GM12878 (cell line): ENCODE data around the gene IVL. TPM values are rescaled to one million over a fixed set of nuclear protein-coding genes. Genes with fewer than 3 reads are reported as not detected.

Experiments
- ATAC-seq: fragments of 200-7000 bp; cut with Tn5 transposase; 3 replicates; pipeline ENCODE4 v1.9.1; 2020; ENCODE audit warnings: mild to moderate bottlenecking, moderate library complexity
- BruUV-seq: library from RNA; stranded (reverse); fragments of 400-500 nt; replicated peaks from 2 replicates; lab custom pipeline; 2021; lab: Mats Ljungman, UMichigan
- CTCF ChIA-PET: fragments of 300-600 bp; sonication (Branson Sonifier 250); formaldehyde crosslinking; extraction: SDS; loops from one replicate; lab custom pipeline; 2021; ENCODE audit warnings: inconsistent platforms; lab: Yijun Ruan, JAX
- POLR2A ChIA-PET: fragments of 350-600 bp; formaldehyde crosslinking; extraction: SDS; loops from one replicate; lab custom pipeline; 2021; ENCODE audit warnings: inconsistent platforms; lab: Charles Lee
- RAD21 ChIA-PET: fragments of 300-600 bp; sonication (Branson Sonifier 250); formaldehyde crosslinking; loops from one replicate; lab custom pipeline; 2023; ENCODE audit warnings: antibody characterized with exemption; ENCODE audit not compliant: unreplicated experiment; lab: Charles Lee
- SMC1A ChIA-PET: fragments of 300-600 bp; sonication (Branson Sonifier 250); formaldehyde crosslinking; loops from one replicate; lab custom pipeline; 2023; ENCODE audit not compliant: unreplicated experiment, uncharacterized antibody; lab: Charles Lee
- DNase-seq: peaks from one replicate; pipeline ENCODE4 v3.0.0-alpha.2; 2011; ENCODE audit warnings: low read depth, low spot score
- FAIRE-seq: peaks from 3 replicates; lab custom pipeline; 2011; peaks lifted over from hg19 to GRCh38; lab: Jason Lieb, UNC
- H2AFZ ChIP-seq: 2 replicates; pipeline ENCODE4 v1.6.0; 2011; ENCODE audit warnings: low read depth, low read length, control low read depth; ENCODE audit not compliant: control insufficient read depth
- H3K27ac ChIP-seq: 2 replicates; pipeline ENCODE4 v1.5.1; 2011; ENCODE audit warnings: control low read depth; ENCODE audit not compliant: control insufficient read depth, insufficient read depth
- H3K27me3 ChIP-seq, 2 experiments: replicated peaks in 1 of 2; 2 replicates each; pipeline versions ENCODE4 v1.6.0 to v1.6.1; 2011; ENCODE audit warnings: low read length in 1 of 2; ENCODE audit not compliant: control insufficient read depth in 2 of 2, insufficient read depth in 2 of 2
- H3K36me3 ChIP-seq, 2 experiments: 2 replicates each; pipeline ENCODE4 v1.5.1; 2011; ENCODE audit warnings: low read length in 1 of 2; ENCODE audit not compliant: control insufficient read depth in 2 of 2, insufficient read depth in 2 of 2
- H3K4me1 ChIP-seq: 2 replicates; pipeline ENCODE4 v1.6.1; 2011; ENCODE audit warnings: mild to moderate bottlenecking, low read length, moderate library complexity, mixed read lengths; ENCODE audit not compliant: control insufficient read depth, insufficient read depth
- H3K4me2 ChIP-seq: 2 replicates; pipeline ENCODE4 v1.6.0; 2011; ENCODE audit warnings: control low read depth; ENCODE audit not compliant: control insufficient read depth, insufficient read depth
- H3K4me3 ChIP-seq: fragments of 200-600 bp; sonication (generic); 2 replicates; pipeline ENCODE4 v1.5.1; 2016
- H3K79me2 ChIP-seq: 2 replicates; pipeline ENCODE4 v1.6.0; 2011; ENCODE audit warnings: low read length; ENCODE audit not compliant: control insufficient read depth, insufficient read depth
- H3K9ac ChIP-seq: 2 replicates; pipeline ENCODE4 v1.8.0; 2011; ENCODE audit warnings: low read length, control low read depth, mixed read lengths; ENCODE audit not compliant: control insufficient read depth, insufficient read depth
- H3K9me3 ChIP-seq: replicated peaks from 3 replicates; pipeline ENCODE4 v1.5.1; 2011; ENCODE audit warnings: mild to moderate bottlenecking, low read length; ENCODE audit not compliant: control insufficient read depth, insufficient read depth
- H4K20me1 ChIP-seq: 2 replicates; pipeline ENCODE4 v1.6.0; 2011; ENCODE audit not compliant: control insufficient read depth, insufficient read depth
- EED ChIP-seq: sonication (generic); IDR thresholded peaks from 2 replicates; pipeline ENCODE4 v1.6.1; 2016; ENCODE audit warnings: antibody characterized with exemption, low read depth
- EP300 ChIP-seq, 2 experiments: fragments of 150-350 bp in 1 of 2; IDR thresholded peaks; 2 replicates each; pipeline ENCODE4 v1.6.1; 2011 to 2012; ENCODE audit warnings: low read depth in 2 of 2, low read length in 2 of 2, borderline replicate concordance in 1 of 2, improper control_type of control experiment in 1 of 2, inconsistent platforms in 1 of 2; ENCODE audit not compliant: control insufficient read depth in 1 of 2
- HSF1 ChIP-seq: fragments of 150-350 bp; IDR thresholded peaks from 2 replicates; pipeline ENCODE4 v1.6.1; 2014; ENCODE audit warnings: mild to moderate bottlenecking, low read depth, low read length
- MAX ChIP-seq: IDR thresholded peaks from 2 replicates; pipeline ENCODE4 v1.6.1; 2012; ENCODE audit warnings: low read depth, low read length, improper control_type of control experiment
- MTA3 ChIP-seq: IDR thresholded peaks from 2 replicates; pipeline ENCODE4 v1.6.1; 2012; ENCODE audit warnings: low read length, inconsistent platforms, borderline replicate concordance
- NFYA ChIP-seq: IDR thresholded peaks from 2 replicates; pipeline ENCODE4 v1.6.1; 2011; ENCODE audit warnings: low read depth, mild to moderate bottlenecking, low read length, improper control_type of control experiment, borderline replicate concordance
- NFYB ChIP-seq: IDR thresholded peaks from 2 replicates; pipeline ENCODE4 v1.6.1; 2011; ENCODE audit warnings: low read depth, mild to moderate bottlenecking, low read length, improper control_type of control experiment, moderate library complexity; ENCODE audit not compliant: insufficient read depth
- RBBP5 ChIP-seq: fragments of 200-600 bp; sonication (generic); conservative IDR thresholded peaks from 2 replicates; pipeline ENCODE4 v1.6.1; 2016
- SMC3 ChIP-seq: IDR thresholded peaks from 2 replicates; pipeline ENCODE4 v1.6.1; 2011; ENCODE audit warnings: low read length, improper control_type of control experiment, borderline replicate concordance
- SREBF2 ChIP-seq: IDR thresholded peaks from 2 replicates; pipeline ENCODE4 v1.6.1; 2012; ENCODE audit warnings: mild to moderate bottlenecking, low read length
- TCF7 ChIP-seq: IDR thresholded peaks from 2 replicates; pipeline ENCODE4 v1.6.1; 2014; ENCODE audit warnings: antibody characterized with exemption, borderline replicate concordance
- ZNF207 ChIP-seq: fragments of 450-650 bp; IDR thresholded peaks from 2 replicates; pipeline ENCODE4 v1.6.1; 2014; ENCODE audit warnings: antibody characterized with exemption, mild to moderate bottlenecking, borderline replicate concordance
- ZZZ3 ChIP-seq: IDR thresholded peaks from 2 replicates; pipeline ENCODE4 v1.6.1; 2011; ENCODE audit warnings: low read depth; ENCODE audit not compliant: control insufficient read depth, insufficient read length
- WGBS: methylation state at CpG from one replicate; pipeline ENCODE4 v1.1.6; 2016; ENCODE audit warnings: low lambda C conversion rate; ENCODE audit not compliant: insufficient replicate concordance, insufficient coverage; ENCODE audit errors: missing lambda C conversion rate; 5-methylcytosine and 5-hydroxymethylcytosine counted together
- in situ Hi-C: fragments of 300-500 bp; cut with MboI; formaldehyde crosslinking; loops from 9 replicates; pipeline ENCODE4 v1.14.3; 2018; ENCODE audit warnings: mixed read lengths
- intact Hi-C: fragments of 100-400 bp; cut with micrococcal nuclease; formaldehyde crosslinking; loops from one replicate; pipeline ENCODE4 v1.14.2; 2022; ENCODE audit not compliant: unreplicated experiment
- polyA plus RNA-seq, 11 experiments: library from polyadenylated mRNA; depleted of rRNA in 4 of 11; unstranded in 6 of 11; stranded (reverse) in 5 of 11; fragments of >200 nt; fragmentation: Nextera tagmentation in 4 of 11; fragmentation: Illumina TruSeq in 1 of 11; extraction: Ambion mirVana in 4 of 11; extraction: Trizol in 1 of 11; gene quantifications; 1 replicate in 1 of 11; 2 replicates in 10 of 11; pipeline versions ENCODE4 v1.2.1 to v1.2.3, GENCODE V29; 2011 to 2016; ENCODE audit warnings: inconsistent platforms in 2 of 11, missing spikeins in 2 of 11, low read depth in 1 of 11
- total RNA-seq, 4 experiments: library from RNA; depleted of rRNA in 3 of 4; stranded (reverse); fragments of >200 nt in 3 of 4; fragmentation: Illumina TruSeq in 1 of 4; extraction: Trizol in 1 of 4; gene quantifications; 2 replicates each; pipeline versions ENCODE4 v1.2.1 to v1.2.3, GENCODE V29; 2013 to 2021
- TF ChIP-seq, protein P1 (sequence below): IDR thresholded peaks from 2 replicates; pipeline ENCODE4 v1.6.1; 2011; ENCODE audit warnings: borderline replicate concordance, low read depth, mild to moderate bottlenecking, moderate library complexity, mixed read lengths, low read length; ENCODE audit not compliant: insufficient read depth; ENCODE audit errors: extremely low read length
- TF ChIP-seq, protein P2 (sequence below): IDR thresholded peaks from 2 replicates; pipeline ENCODE4 v1.6.1; 2011; ENCODE audit warnings: borderline replicate concordance, low read depth, mild to moderate bottlenecking, moderate library complexity, low read length; ENCODE audit not compliant: insufficient read depth, poor library complexity, severe bottlenecking

The IVL gene
- total and polyA plus RNA-seq, 10 of the 15 experiments (the other 5 are each of a cell fraction or from before 2014, with no cell fraction given), result 1.4 to 20.3 (median 13.4) TPM

- WGBS, result 0% methylated on average over 4 of the region's 4 CpGs
Measured at GRCh38 chr1:152946651-152947256, 38.4 kb downstream of the IVL start, which contains the start of gene SPRR5. Gene SPRR5, plus strand, starts transcription at chr1:152947206. Its CDS starts 1,349 bp downstream, at chr1:152948555.

More at GRCh38 chr1:152946651-152947256, 38.4 kb downstream of the IVL start, which contains the start of gene SPRR5:
- ChIA-PET CTCF (no interaction called here), SMC1A (interaction anchor here (1.2 kb wide), 1 partner anchor 14 kb away, joined by 4 read pairs; no protein-coding TSS in a partner anchor), RAD21 (no interaction called here), POLR2A (no interaction called here)
- BruUV-seq, result no TSS peak
- no peak for TF ChIP-seq EP300 (IDR thresholded peaks at IDR 0.05; ENCODE audit: borderline replicate concordance in 1 of 2, control insufficient read depth in 1 of 2, low read depth in 2 of 2, low read length in 2 of 2)
- no peak for TF ChIP-seq MTA3
- no peak for TF ChIP-seq MAX
- TF ChIP-seq ZZZ3, result no peak
- TF ChIP-seq RBBP5, result no peak
- TF ChIP-seq HSF1, result no peak
- no peak for TF ChIP-seq NFYA
- no peak for TF ChIP-seq TCF7
- no peak for TF ChIP-seq NFYB
- TF ChIP-seq, protein P1, sequence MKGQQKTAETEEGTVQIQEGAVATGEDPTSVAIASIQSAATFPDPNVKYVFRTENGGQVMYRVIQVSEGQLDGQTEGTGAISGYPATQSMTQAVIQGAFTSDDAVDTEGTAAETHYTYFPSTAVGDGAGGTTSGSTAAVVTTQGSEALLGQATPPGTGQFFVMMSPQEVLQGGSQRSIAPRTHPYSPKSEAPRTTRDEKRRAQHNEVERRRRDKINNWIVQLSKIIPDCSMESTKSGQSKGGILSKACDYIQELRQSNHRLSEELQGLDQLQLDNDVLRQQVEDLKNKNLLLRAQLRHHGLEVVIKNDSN, result no peak
- TF ChIP-seq ZNF207, result no peak
- no peak for TF ChIP-seq EED
- no peak for TF ChIP-seq SMC3
- no peak for TF ChIP-seq SREBF2
- TF ChIP-seq, protein P2, sequence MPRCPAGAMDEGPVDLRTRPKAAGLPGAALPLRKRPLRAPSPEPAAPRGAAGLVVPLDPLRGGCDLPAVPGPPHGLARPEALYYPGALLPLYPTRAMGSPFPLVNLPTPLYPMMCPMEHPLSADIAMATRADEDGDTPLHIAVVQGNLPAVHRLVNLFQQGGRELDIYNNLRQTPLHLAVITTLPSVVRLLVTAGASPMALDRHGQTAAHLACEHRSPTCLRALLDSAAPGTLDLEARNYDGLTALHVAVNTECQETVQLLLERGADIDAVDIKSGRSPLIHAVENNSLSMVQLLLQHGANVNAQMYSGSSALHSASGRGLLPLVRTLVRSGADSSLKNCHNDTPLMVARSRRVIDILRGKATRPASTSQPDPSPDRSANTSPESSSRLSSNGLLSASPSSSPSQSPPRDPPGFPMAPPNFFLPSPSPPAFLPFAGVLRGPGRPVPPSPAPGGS, result no peak
- no peak within 1 kb of the TSS for H3K4me3 ChIP-seq
- no peaks in the 10 kb centered on the region for H3K9me3 ChIP-seq
- intact Hi-C loops (no loop called here), in situ Hi-C loops (no loop called here)
- DNase-seq, result no peak
- no peak within 1 kb of the TSS for H2AFZ ChIP-seq
- H3K27me3 ChIP-seq, result no peaks in the 10 kb centered on the region; a peak in 2 of 4 replicates
- ATAC-seq, result no peak
- H3K36me3 ChIP-seq, result no peaks in the 10 kb centered on the region
- no peaks in the 10 kb centered on the region for H3K4me1 ChIP-seq
- H3K9ac ChIP-seq, result no peak within 1 kb of the TSS
- no peaks in the 10 kb centered on the region for H3K79me2 ChIP-seq
- H4K20me1 ChIP-seq, result no peaks in the 10 kb centered on the region
- no peak within 1 kb of the TSS for H3K27ac ChIP-seq
- H3K4me2 ChIP-seq, result no peak within 1 kb of the TSS
- no peak for FAIRE-seq
